D721Med (cell line): ENCODE measurements around the gene PAPPA.

ENCODE experiments used
- DNase-seq: peaks from one replicate; pipeline ENCODE4 v3.0.0; 2011; ENCODE audit warnings: low spot score; ENCODE audit not compliant: insufficient read length
- FAIRE-seq: peaks from 2 replicates; lab custom pipeline; 2011; peaks lifted over from hg19 to GRCh38; lab: Jason Lieb, UNC
- CTCF ChIP-seq: IDR thresholded peaks from 2 replicates; pipeline ENCODE4 v1.5.1; 2012; ENCODE audit warnings: mild to moderate bottlenecking, control low read depth; ENCODE audit not compliant: insufficient read depth; ENCODE audit errors: missing control alignments

PAPPA gene

GRCh38 chr9:116298878-116299391 lies 145.3 kb downstream of the PAPPA start:
- DNase-seq (no peak), FAIRE-seq (no peak)
- no peak for TF ChIP-seq CTCF

- FAIRE-seq = no peak
- DNase-seq = no peak
- no peak for TF ChIP-seq CTCF
These were observed 146.8 kb downstream of the PAPPA start for GRCh38 chr9:116300360-116300870.

GRCh38 chr9:116303270-116303669 lies 149.7 kb downstream of the PAPPA start:
- DNase-seq (no peak), FAIRE-seq (no peak)
- no peak for TF ChIP-seq CTCF

- FAIRE-seq (no peak), DNase-seq (no peak)
- no peak for TF ChIP-seq CTCF
These were observed 150.4 kb downstream of the PAPPA start for GRCh38 chr9:116303886-116304538.

- TF ChIP-seq CTCF = no peak
- FAIRE-seq = no peak
- no peak for DNase-seq
These were observed 151.2 kb downstream of the PAPPA start for GRCh38 chr9:116304761-116305160.

- DNase-seq (no peak), FAIRE-seq (no peak)
- no peak for TF ChIP-seq CTCF
These were observed 154.5 kb downstream of the PAPPA start for GRCh38 chr9:116308076-116308475.
